ENCODE measurements around the gene REXO1. TPM values are rescaled to one million over a fixed set of nuclear protein-coding genes. Genes with fewer than 3 reads are reported as not detected.

REXO1 gene
- total and polyA plus RNA-seq, 2 of the 13 experiments (the other 11 are each of a cell fraction or from before 2014, with no cell fraction given), result 5.0 to 11.2 TPM

DNA sequence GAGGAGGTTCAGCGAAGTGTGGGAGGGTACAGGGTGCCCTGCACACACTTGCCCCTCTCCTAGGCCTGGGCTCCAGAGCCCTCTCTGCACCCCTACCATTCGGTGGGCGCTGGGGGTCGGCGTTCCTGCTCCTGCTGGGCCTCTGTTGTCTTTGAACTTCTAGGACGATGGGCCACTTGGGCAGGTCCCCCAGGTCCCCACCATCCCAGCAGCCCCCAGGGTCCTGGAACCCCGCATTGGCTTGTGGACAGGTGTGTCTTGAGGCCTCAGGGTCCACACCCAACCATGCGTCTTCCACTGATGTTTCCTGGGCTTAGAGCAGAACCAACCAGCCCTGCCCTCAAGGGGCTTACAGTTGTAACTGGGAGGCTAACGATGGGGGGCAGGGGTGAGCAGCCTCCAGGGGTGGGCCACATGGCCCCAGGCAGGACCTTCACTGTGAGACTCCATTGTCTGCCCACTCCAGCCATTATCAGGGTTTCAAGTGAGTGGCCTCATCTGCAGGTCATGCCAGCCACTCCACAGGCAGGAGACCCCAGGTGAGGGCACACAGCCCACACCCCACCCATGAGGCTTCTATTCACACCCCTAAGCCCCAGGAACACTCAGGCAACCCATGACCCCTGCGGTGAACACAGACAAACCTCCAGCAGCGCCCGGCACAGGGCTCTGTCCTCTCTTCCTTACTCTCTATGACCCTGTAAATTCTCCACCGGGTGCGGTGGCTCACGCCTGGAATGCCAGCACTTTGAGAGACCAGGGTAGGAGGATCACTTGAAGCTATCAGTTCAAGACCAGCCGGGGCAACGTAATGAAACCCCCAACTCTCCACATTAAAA, 17.1 kb upstream of the REXO1 start (continued):
- TF ChIP-seq, protein P1, sequence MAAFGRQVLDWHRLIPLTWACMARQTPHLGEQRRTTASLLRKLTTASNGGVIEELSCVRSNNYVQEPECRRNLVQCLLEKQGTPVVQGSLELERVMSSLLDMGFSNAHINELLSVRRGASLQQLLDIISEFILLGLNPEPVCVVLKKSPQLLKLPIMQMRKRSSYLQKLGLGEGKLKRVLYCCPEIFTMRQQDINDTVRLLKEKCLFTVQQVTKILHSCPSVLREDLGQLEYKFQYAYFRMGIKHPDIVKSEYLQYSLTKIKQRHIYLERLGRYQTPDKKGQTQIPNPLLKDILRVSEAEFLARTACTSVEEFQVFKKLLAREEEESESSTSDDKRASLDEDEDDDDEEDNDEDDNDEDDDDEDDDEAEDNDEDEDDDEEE (CRISPR knock-in tag; IDR thresholded peaks at IDR 0.05), result no peak
- TF ChIP-seq AKAP8 (CRISPR knock-in tag; IDR thresholded peaks at IDR 0.05) (no peak; the same call in 1 of the 2 replicates), ZFP41 (CRISPR knock-in tag; IDR thresholded peaks at IDR 0.05; ENCODE audit: borderline replicate concordance) (no peak), ZNF772 (CRISPR knock-in tag; IDR thresholded peaks at IDR 0.05) (0 out of 2 replicates have a peak, but pooled peaks have one; percentile 9), ARHGAP35 (CRISPR knock-in tag; IDR thresholded peaks at IDR 0.05; ENCODE audit: borderline replicate concordance) (no peak), POLR2G (IDR thresholded peaks at IDR 0.05; ENCODE audit: low read depth, low read length) (0 out of 2 replicates have a peak, but pooled peaks have one; percentile 9), ZNF335 (CRISPR knock-in tag; IDR thresholded peaks at IDR 0.05) (no peak), NFKB2 (CRISPR knock-in tag; IDR thresholded peaks at IDR 0.05; ENCODE audit: borderline replicate concordance) (no peak), NFE2L1 (CRISPR knock-in tag; IDR thresholded peaks at IDR 0.05; ENCODE audit: borderline replicate concordance) (no peak), ZFY (CRISPR knock-in tag; IDR thresholded peaks at IDR 0.05) (no peak), MATR3 (CRISPR knock-in tag; IDR thresholded peaks at IDR 0.05) (no peak), PTBP1 (IDR thresholded peaks at IDR 0.05; ENCODE audit: low read depth, low read length, poor library complexity, severe bottlenecking) (no peak), ZNF292 (CRISPR knock-in tag; IDR thresholded peaks at IDR 0.05; ENCODE audit: borderline replicate concordance, low read depth) (no peak), SP4 (CRISPR knock-in tag; IDR thresholded peaks at IDR 0.05) (0 out of 2 replicates have a peak, but pooled peaks have one; percentile 37), ETV5 (CRISPR knock-in tag; IDR thresholded peaks at IDR 0.05; ENCODE audit: borderline replicate concordance) (no peak)
- TF ChIP-seq, protein P2, sequence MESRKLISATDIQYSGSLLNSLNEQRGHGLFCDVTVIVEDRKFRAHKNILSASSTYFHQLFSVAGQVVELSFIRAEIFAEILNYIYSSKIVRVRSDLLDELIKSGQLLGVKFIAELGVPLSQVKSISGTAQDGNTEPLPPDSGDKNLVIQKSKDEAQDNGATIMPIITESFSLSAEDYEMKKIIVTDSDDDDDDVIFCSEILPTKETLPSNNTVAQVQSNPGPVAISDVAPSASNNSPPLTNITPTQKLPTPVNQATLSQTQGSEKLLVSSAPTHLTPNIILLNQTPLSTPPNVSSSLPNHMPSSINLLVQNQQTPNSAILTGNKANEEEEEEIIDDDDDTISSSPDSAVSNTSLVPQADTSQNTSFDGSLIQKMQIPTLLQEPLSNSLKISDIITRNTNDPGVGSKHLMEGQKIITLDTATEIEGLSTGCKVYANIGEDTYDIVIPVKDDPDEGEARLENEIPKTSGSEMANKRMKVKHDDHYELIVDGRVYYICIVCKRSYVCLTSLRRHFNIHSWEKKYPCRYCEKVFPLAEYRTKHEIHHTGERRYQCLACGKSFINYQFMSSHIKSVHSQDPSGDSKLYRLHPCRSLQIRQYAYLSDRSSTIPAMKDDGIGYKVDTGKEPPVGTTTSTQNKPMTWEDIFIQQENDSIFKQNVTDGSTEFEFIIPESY (CRISPR knock-in tag; IDR thresholded peaks at IDR 0.05), result no peak
- TF ChIP-seq, protein P3, sequence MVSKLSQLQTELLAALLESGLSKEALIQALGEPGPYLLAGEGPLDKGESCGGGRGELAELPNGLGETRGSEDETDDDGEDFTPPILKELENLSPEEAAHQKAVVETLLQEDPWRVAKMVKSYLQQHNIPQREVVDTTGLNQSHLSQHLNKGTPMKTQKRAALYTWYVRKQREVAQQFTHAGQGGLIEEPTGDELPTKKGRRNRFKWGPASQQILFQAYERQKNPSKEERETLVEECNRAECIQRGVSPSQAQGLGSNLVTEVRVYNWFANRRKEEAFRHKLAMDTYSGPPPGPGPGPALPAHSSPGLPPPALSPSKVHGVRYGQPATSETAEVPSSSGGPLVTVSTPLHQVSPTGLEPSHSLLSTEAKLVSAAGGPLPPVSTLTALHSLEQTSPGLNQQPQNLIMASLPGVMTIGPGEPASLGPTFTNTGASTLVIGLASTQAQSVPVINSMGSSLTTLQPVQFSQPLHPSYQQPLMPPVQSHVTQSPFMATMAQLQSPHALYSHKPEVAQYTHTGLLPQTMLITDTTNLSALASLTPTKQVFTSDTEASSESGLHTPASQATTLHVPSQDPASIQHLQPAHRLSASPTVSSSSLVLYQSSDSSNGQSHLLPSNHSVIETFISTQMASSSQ (IDR thresholded peaks at IDR 0.05; ENCODE audit: low read depth), result no peak
- TF ChIP-seq, protein P3 (CRISPR knock-in tag; IDR thresholded peaks at IDR 0.05; ENCODE audit: borderline replicate concordance), result no peak

Data from HepG2 (cell line).